ENCODE results near the gene TIGD4. TPM values are rescaled to one million over a fixed set of nuclear protein-coding genes. Genes with fewer than 3 reads are reported as not detected.
"Not testable (repeated sequence)": the region's sequence is repeated elsewhere in the genome, so short reads cannot be mapped to it uniquely, and the experiment has no call there.

TIGD4 gene
- total and polyA plus RNA-seq, 2 donors = 0.43 to 0.66 TPM

DNA sequence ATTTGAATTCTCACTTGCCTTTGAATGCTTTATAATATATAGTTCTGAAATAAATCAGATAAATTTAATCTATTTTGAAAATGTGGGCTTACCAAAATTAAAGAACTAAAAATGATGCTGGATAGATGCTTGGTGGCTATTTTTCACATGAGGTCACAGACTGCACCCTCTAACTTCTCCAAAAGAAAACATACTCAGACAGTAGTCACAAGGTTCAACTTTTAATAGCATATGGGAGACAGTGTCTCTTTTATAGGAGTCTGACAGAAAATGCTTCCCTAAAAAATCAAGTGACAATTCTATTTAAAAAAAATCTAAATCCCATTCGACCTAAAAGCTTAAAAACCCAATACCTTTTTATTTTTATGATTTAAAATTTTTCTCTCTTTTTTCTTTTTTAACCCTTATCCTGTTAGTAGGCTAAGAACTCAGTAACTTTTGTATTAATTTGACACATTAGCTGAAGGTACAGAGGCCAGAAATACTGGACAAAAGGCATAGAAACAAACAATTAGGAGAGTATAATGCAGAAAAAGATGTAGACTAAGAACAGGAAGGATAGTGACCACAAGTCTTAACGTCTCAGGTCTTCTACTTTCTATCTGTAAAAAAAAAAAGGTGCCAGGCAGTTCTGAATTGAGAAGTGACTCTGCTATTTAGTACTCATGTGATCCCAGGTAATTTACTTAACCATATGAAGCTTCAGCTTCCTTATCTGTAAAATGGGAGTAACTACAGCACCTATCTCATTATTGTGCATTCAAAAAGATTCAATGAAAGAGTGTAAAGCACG lies 7.6 kb downstream of the TIGD4 start:
- Histone ChIP-seq H3K4me3 (ENCODE audit: low read length in 2 of 2) (no peak overlapping the region), H3K36me3 (ENCODE audit: control insufficient read depth in 2 of 2, insufficient read depth in 2 of 2, low read length in 1 of 2) (no peaks in the 10 kb centered on the region), H3K27me3 (ENCODE audit: control insufficient read depth in 2 of 2, insufficient read depth in 1 of 2, low read length in 1 of 2) (no peaks in the 10 kb centered on the region), H3K9me3 (ENCODE audit: control insufficient read depth in 2 of 2, insufficient read depth in 1 of 2, low read length in 1 of 2) (no peaks in the 10 kb centered on the region), H3K4me1 (ENCODE audit: control insufficient read depth in 2 of 2, insufficient read depth in 2 of 2, low read length in 2 of 2) (no peaks in the 10 kb centered on the region), H3K27ac (ENCODE audit: low read depth in 1 of 2, low read length in 1 of 2) (no peak overlapping the region)
- WGBS = 40% methylated on average over 3 of the region's 3 CpGs
- no peak for DNase-seq (ENCODE audit: low read depth in 6 of 9, low spot score in 9 of 9)

DNA sequence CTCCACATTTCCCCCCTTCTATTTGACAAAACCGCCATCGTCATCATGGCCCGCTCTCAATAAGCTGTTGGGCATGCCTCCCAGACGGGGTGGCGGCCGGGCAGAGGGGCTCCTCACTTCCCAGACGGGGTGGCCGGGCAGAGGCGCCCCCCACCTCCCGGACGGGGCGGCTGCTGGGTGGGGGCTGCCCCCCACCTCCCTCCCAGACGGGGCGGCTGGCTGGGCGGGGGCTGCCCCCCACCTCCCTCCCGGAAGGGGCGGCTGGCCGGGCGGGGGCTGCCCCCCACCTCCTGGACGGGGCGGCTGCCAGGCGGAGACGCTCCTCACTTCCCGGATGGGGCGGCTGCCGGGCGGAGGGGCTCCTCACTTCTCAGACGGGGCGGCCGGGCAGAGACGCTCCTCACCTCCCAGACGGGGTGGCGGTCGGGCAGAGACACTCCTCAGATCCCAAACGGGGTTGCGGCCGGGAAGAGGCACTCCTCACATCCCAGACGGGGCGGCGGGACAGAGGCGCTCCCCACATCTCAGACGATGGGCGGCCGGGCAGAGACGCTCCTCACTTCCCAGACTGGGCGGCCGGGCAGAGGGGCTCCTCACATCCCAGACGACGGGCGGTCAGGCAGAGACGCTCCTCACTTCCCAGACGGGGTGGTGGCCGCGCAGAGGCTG lies 14.3 kb downstream of the TIGD4 start:
- not testable (repeated sequence) for H3K4me1 ChIP-seq (ENCODE audit: control insufficient read depth in 2 of 2, insufficient read depth in 2 of 2, low read length in 2 of 2); H3K27ac ChIP-seq (ENCODE audit: low read depth in 1 of 2, low read length in 1 of 2); DNase-seq (ENCODE audit: low read depth in 6 of 9, low spot score in 9 of 9); H3K9me3 ChIP-seq (ENCODE audit: control insufficient read depth in 2 of 2, insufficient read depth in 1 of 2, low read length in 1 of 2); H3K36me3 ChIP-seq (ENCODE audit: control insufficient read depth in 2 of 2, insufficient read depth in 2 of 2, low read length in 1 of 2); H3K4me3 ChIP-seq (ENCODE audit: low read length in 2 of 2); H3K27me3 ChIP-seq (ENCODE audit: control insufficient read depth in 2 of 2, insufficient read depth in 1 of 2, low read length in 1 of 2)
- WGBS = 94% methylated on average over 54 of the region's 54 CpGs

DNA sequence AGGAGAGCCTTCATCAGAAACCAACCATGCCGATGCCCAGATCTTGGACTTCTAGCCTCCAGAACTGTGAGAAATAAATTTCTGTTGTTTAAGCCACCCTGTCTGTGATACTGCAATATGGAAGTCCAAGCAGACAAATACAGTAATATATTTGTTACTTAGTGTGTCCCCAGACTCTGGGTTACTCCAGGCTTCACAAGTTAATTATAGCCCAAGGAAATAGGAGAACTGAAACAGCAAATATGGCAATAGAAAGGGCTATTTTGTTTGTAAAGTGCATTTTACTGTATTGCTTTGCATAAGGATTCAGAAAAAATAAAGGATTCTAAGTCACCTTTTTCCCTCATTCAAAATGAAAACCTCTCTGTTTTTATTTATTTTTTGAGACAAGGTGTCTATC lies 15.7 kb downstream of the TIGD4 start:
- Histone ChIP-seq H3K4me1 (ENCODE audit: control insufficient read depth in 2 of 2, insufficient read depth in 2 of 2, low read length in 2 of 2) (no peaks in the 10 kb centered on the region), H3K27ac (ENCODE audit: low read depth in 1 of 2, low read length in 1 of 2) (no peak overlapping the region), H3K4me3 (ENCODE audit: low read length in 2 of 2) (no peak overlapping the region), H3K9me3 (ENCODE audit: control insufficient read depth in 2 of 2, insufficient read depth in 1 of 2, low read length in 1 of 2) (no peaks in the 10 kb centered on the region), H3K36me3 (ENCODE audit: control insufficient read depth in 2 of 2, insufficient read depth in 2 of 2, low read length in 1 of 2) (no peaks in the 10 kb centered on the region), H3K27me3 (ENCODE audit: control insufficient read depth in 2 of 2, insufficient read depth in 1 of 2, low read length in 1 of 2) (no peaks in the 10 kb centered on the region)
- no peak for DNase-seq (ENCODE audit: low read depth in 6 of 9, low spot score in 9 of 9)
- WGBS = 93% methylated on average over 1 of the region's 1 CpG

DNA sequence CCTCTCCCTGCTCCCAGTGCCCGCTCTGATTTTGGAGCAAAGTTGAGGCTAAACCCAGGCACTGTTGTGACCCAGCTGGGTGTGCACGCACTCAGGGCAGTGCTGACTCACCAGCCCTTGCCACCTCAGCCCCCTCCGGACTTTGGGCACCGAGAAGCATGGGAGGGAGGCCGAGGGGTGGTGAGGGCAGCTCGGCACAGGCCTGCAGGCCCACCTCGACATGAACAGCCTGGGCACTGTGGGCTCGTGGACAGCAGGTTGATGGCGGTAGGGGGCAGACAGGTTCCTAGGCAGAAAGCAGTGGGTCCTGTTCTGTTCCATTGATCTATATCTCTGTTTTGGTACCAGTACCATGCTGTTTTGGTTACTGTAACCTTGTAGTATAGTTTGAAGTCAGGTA lies 30.9 kb downstream of the TIGD4 start:
- H3K27me3 ChIP-seq (ENCODE audit: control insufficient read depth in 2 of 2, insufficient read depth in 1 of 2, low read length in 1 of 2) = no peaks in the 10 kb centered on the region
- no peak overlapping the region for H3K27ac ChIP-seq (ENCODE audit: low read depth in 1 of 2, low read length in 1 of 2)
- 99% methylated on average over 9 of the region's 9 CpGs for WGBS
- H3K4me3 ChIP-seq (ENCODE audit: low read length in 2 of 2) = no peak overlapping the region
- H3K36me3 ChIP-seq (ENCODE audit: control insufficient read depth in 2 of 2, insufficient read depth in 2 of 2, low read length in 1 of 2) = no peaks in the 10 kb centered on the region
- H3K9me3 ChIP-seq (ENCODE audit: control insufficient read depth in 2 of 2, insufficient read depth in 1 of 2, low read length in 1 of 2) = peaks cover 0 to 20% of the 10 kb centered on the region in 2 donors
- no peak for DNase-seq (ENCODE audit: low read depth in 6 of 9, low spot score in 9 of 9)
- no peaks in the 10 kb centered on the region for H3K4me1 ChIP-seq (ENCODE audit: control insufficient read depth in 2 of 2, insufficient read depth in 2 of 2, low read length in 2 of 2)

DNA sequence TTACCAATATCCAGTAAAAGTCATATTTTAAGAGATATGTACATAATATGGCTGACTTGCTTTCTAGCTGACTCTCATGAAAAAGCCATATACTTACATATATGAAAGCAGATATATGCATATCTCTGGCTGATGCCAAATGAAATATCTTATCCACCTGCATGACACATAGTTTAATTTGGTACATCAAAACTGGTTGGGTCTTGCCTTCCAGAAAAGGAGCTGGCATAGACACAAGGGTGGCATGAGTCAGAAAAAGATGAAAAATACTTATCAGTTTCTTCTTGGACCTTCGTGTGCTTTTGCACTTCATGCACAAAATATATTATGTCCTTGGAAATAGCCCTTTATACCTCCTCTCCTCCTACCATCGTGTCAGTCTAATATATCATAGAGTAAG lies 32.1 kb downstream of the TIGD4 start:
- DNase-seq (ENCODE audit: low read depth in 6 of 9, low spot score in 9 of 9) = no peak
- no peak overlapping the region for H3K27ac ChIP-seq (ENCODE audit: low read depth in 1 of 2, low read length in 1 of 2)
- H3K4me1 ChIP-seq (ENCODE audit: control insufficient read depth in 2 of 2, insufficient read depth in 2 of 2, low read length in 2 of 2) = no peaks in the 10 kb centered on the region
- H3K36me3 ChIP-seq (ENCODE audit: control insufficient read depth in 2 of 2, insufficient read depth in 2 of 2, low read length in 1 of 2) = no peaks in the 10 kb centered on the region
- H3K9me3 ChIP-seq (ENCODE audit: control insufficient read depth in 2 of 2, insufficient read depth in 1 of 2, low read length in 1 of 2) = peaks cover 0 to 20% of the 10 kb centered on the region in 2 donors
- WGBS = 89% methylated on average over 2 of the region's 2 CpGs
- H3K4me3 ChIP-seq (ENCODE audit: low read length in 2 of 2) = no peak overlapping the region
- H3K27me3 ChIP-seq (ENCODE audit: control insufficient read depth in 2 of 2, insufficient read depth in 1 of 2, low read length in 1 of 2) = no peaks in the 10 kb centered on the region

DNA sequence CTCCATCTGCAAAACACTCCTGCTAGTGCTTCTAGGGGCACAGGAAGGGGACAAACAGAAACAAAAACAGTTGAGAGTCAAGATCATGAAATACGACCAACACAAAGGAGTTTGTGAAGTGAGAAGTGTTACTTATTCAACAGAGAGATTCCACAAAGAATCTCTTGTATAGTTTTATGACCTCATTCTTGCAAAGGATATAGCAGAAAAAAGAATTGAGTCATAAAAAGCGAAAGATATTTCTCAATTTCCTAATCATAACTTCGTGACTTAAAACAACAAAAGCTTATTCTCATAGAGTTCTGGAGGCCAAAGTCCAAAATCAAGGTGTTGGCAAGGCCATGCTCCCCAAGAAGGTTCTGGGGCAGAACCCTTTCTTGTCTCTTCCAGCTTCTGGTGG lies 40.7 kb downstream of the TIGD4 start:
- DNase-seq (ENCODE audit: low read depth in 6 of 9, low spot score in 9 of 9) = no peak
- 63% methylated on average over 3 of the region's 3 CpGs for WGBS
- Histone ChIP-seq H3K27me3 (ENCODE audit: control insufficient read depth in 2 of 2, insufficient read depth in 1 of 2, low read length in 1 of 2) (no peaks in the 10 kb centered on the region), H3K4me3 (ENCODE audit: low read length in 2 of 2) (no peak overlapping the region), H3K9me3 (ENCODE audit: control insufficient read depth in 2 of 2, insufficient read depth in 1 of 2, low read length in 1 of 2) (no peaks in the 10 kb centered on the region), H3K4me1 (ENCODE audit: control insufficient read depth in 2 of 2, insufficient read depth in 2 of 2, low read length in 2 of 2) (no peaks in the 10 kb centered on the region), H3K36me3 (ENCODE audit: control insufficient read depth in 2 of 2, insufficient read depth in 2 of 2, low read length in 1 of 2) (no peaks in the 10 kb centered on the region), H3K27ac (ENCODE audit: low read depth in 1 of 2, low read length in 1 of 2) (no peak overlapping the region)

DNA sequence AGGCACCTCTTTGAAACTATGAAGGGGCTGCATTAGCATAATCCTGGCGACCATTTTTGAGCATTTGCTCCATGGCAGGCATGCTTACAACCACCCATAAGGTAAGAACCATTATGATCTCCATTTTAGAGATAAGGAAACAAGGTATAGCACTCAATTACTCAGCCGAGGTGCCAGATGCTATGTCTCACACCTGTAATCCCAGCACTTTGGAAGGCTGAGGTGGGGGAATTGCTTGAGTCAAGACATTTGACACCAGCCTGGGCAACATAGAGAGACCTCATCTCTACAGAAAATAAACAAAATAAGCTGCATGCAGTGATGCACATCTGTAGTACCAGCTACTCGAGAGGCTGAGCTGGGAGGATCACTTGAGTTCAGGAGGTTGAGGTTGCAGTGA lies 43.6 kb downstream of the TIGD4 start:
- 90% methylated on average over 3 of the region's 3 CpGs for WGBS
- no peak overlapping the region for H3K4me3 ChIP-seq (ENCODE audit: low read length in 2 of 2)

DNA sequence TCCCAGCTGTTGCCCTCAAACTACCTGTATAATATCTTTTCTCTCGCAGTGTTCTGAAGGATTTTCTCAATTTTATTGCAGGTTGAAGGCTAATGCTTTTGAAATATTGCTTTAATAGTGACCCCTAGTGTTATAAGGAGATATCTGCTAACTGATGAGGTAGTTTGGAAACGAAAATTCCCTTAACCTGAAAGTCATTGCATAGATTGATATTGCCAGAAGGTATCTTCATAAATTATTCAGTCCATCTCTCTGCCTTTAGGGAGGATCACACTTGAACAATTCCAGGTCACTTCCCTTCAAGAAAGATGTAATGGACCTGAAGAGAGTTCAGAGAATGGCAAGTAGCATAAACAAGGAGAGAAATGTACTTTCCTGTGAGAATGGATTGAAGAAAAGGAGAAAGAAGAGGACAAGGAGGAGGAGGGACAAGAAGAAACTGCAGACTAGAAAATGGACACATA lies 44.1 kb downstream of the TIGD4 start:
- H3K9me3 ChIP-seq (ENCODE audit: control insufficient read depth in 2 of 2, insufficient read depth in 1 of 2, low read length in 1 of 2) = no peaks in the 10 kb centered on the region
- 34% methylated on average over 2 of the region's 2 CpGs for whole genome bisulfite sequencing
- no peak overlapping the region for H3K4me3 ChIP-seq (ENCODE audit: low read length in 2 of 2)
- no peaks in the 10 kb centered on the region for H3K4me1 ChIP-seq (ENCODE audit: control insufficient read depth in 2 of 2, insufficient read depth in 2 of 2, low read length in 2 of 2)
- H3K36me3 ChIP-seq (ENCODE audit: control insufficient read depth in 2 of 2, insufficient read depth in 2 of 2, low read length in 1 of 2) = no peaks in the 10 kb centered on the region
- H3K27me3 ChIP-seq (ENCODE audit: control insufficient read depth in 2 of 2, insufficient read depth in 1 of 2, low read length in 1 of 2) = no peaks in the 10 kb centered on the region
- DNase-seq (ENCODE audit: low read depth in 6 of 9, low spot score in 9 of 9) = peak in 3 of 9 donors; percentile 2 to 34 (median 5)
- H3K27ac ChIP-seq (ENCODE audit: low read depth in 1 of 2, low read length in 1 of 2) = no peak overlapping the region

More for the DNA sequence above, 43.6 kb downstream of the TIGD4 start:
- H3K27ac ChIP-seq (ENCODE audit: low read depth in 1 of 2, low read length in 1 of 2) = no peak overlapping the region
- no peak for DNase-seq (ENCODE audit: low read depth in 6 of 9, low spot score in 9 of 9)
- no peaks in the 10 kb centered on the region for H3K36me3 ChIP-seq (ENCODE audit: control insufficient read depth in 2 of 2, insufficient read depth in 2 of 2, low read length in 1 of 2)
- no peaks in the 10 kb centered on the region for H3K9me3 ChIP-seq (ENCODE audit: control insufficient read depth in 2 of 2, insufficient read depth in 1 of 2, low read length in 1 of 2)
- H3K4me1 ChIP-seq (ENCODE audit: control insufficient read depth in 2 of 2, insufficient read depth in 2 of 2, low read length in 2 of 2) = no peaks in the 10 kb centered on the region
- H3K27me3 ChIP-seq (ENCODE audit: control insufficient read depth in 2 of 2, insufficient read depth in 1 of 2, low read length in 1 of 2) = no peaks in the 10 kb centered on the region

DNA sequence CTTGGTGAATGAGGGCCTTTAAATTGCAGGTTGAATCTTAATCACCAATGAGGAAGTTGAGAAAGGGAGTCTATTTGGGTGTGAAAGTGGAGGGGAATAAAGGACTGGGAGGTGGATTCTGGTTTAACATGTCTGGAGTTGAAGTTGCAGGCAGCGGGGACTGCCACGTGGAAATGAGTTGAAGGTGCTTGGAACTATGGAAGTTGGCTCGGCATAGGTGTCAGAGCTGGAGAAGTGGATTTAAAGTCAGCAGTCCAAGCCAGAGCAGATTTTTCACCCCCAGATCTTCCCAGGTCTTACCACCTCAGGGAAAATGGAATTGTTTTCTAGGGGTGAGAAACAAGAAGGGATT lies 44.9 kb downstream of the TIGD4 start:
- H3K4me3 ChIP-seq (ENCODE audit: low read length in 2 of 2) = no peak overlapping the region
- no peaks in the 10 kb centered on the region for H3K36me3 ChIP-seq (ENCODE audit: control insufficient read depth in 2 of 2, insufficient read depth in 2 of 2, low read length in 1 of 2)
- no peak for DNase-seq (ENCODE audit: low read depth in 6 of 9, low spot score in 9 of 9)
- H3K9me3 ChIP-seq (ENCODE audit: control insufficient read depth in 2 of 2, insufficient read depth in 1 of 2, low read length in 1 of 2) = no peaks in the 10 kb centered on the region
- no peaks in the 10 kb centered on the region for H3K27me3 ChIP-seq (ENCODE audit: control insufficient read depth in 2 of 2, insufficient read depth in 1 of 2, low read length in 1 of 2)
- H3K4me1 ChIP-seq (ENCODE audit: control insufficient read depth in 2 of 2, insufficient read depth in 2 of 2, low read length in 2 of 2) = no peaks in the 10 kb centered on the region
- 86% methylated on average over 3 of the region's 3 CpGs for WGBS
- H3K27ac ChIP-seq (ENCODE audit: low read depth in 1 of 2, low read length in 1 of 2) = no peak overlapping the region

Measured in thymus (tissue), 11 donors.